ENCODE results near the gene TMEM167B.
"Not testable (repeated sequence)": the region's sequence is repeated elsewhere in the genome, so short reads cannot be mapped to it uniquely, and the experiment has no call there.

DNA sequence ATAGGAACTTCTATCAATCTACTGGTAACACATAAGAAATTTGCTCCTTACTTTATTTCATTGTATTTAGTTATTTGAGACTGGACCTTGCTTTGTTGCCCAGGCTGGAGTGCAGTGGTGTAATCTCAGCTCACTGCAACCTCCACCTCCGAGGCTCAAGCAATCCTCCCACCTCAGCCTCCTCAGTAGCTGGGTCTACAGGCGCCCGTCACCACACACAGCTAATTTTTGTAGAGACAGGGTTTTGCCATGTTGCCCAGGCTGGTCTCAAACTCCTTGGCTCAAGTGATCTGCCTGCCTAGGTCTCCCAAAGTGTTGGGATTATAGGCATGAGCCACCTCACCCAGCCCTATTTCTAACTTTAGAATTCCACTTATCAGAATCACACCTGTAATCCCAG, 38.4 kb upstream of the TMEM167B start:
- TF ChIP-seq POLR2A (IDR thresholded peaks at IDR 0.05) = not testable (repeated sequence)
- TF ChIP-seq, protein P1, sequence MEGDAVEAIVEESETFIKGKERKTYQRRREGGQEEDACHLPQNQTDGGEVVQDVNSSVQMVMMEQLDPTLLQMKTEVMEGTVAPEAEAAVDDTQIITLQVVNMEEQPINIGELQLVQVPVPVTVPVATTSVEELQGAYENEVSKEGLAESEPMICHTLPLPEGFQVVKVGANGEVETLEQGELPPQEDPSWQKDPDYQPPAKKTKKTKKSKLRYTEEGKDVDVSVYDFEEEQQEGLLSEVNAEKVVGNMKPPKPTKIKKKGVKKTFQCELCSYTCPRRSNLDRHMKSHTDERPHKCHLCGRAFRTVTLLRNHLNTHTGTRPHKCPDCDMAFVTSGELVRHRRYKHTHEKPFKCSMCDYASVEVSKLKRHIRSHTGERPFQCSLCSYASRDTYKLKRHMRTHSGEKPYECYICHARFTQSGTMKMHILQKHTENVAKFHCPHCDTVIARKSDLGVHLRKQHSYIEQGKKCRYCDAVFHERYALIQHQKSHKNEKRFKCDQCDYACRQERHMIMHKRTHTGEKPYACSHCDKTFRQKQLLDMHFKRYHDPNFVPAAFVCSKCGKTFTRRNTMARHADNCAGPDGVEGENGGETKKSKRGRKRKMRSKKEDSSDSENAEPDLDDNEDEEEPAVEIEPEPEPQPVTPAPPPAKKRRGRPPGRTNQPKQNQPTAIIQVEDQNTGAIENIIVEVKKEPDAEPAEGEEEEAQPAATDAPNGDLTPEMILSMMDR (IDR thresholded peaks at IDR 0.05) = not testable (repeated sequence)

Data from tibial nerve (tissue), 3 donors.